ENCODE measurements around the gene LIN7A. TPM values are rescaled to one million over a fixed set of nuclear protein-coding genes. Genes with fewer than 3 reads are reported as not detected.
"Not testable (repeated sequence)": the region's sequence is repeated elsewhere in the genome, so short reads cannot be mapped to it uniquely, and the experiment has no call there.

LIN7A gene
- total RNA-seq, 1 experiment from 2014 or later: 10.0 TPM

DNA sequence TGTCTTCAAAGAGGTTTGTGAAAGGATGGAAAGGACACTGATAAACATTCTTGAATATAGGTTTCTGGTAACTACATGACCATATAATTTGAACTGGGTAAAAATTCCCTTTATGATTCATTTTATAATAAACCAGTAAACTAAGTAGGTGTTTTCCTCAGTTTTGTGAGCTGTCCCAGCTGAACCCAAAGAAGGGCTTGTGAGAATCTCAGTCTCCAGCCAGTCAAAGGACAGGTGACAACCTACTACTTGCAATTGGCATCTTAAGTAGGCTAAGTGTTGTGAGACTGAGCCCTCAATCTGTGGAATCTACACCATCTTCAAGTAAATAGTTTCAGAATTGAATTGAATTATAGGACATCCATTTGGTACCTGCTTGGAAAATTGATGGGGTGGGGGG is 145.9 kb downstream of the LIN7A start:
- H3K4me3 ChIP-seq (ENCODE audit: low read depth, low read length, poor library complexity, severe bottlenecking): no peak overlapping the region
- H3K27ac ChIP-seq (ENCODE audit: low read depth, low read length, poor library complexity, severe bottlenecking): no peak overlapping the region
- TF ChIP-seq, protein P1, sequence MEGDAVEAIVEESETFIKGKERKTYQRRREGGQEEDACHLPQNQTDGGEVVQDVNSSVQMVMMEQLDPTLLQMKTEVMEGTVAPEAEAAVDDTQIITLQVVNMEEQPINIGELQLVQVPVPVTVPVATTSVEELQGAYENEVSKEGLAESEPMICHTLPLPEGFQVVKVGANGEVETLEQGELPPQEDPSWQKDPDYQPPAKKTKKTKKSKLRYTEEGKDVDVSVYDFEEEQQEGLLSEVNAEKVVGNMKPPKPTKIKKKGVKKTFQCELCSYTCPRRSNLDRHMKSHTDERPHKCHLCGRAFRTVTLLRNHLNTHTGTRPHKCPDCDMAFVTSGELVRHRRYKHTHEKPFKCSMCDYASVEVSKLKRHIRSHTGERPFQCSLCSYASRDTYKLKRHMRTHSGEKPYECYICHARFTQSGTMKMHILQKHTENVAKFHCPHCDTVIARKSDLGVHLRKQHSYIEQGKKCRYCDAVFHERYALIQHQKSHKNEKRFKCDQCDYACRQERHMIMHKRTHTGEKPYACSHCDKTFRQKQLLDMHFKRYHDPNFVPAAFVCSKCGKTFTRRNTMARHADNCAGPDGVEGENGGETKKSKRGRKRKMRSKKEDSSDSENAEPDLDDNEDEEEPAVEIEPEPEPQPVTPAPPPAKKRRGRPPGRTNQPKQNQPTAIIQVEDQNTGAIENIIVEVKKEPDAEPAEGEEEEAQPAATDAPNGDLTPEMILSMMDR (conservative IDR thresholded peaks at IDR 0.05; ENCODE audit: low read depth, low read length): no peak
- TF ChIP-seq EZH2 (IDR thresholded peaks at IDR 0.05; ENCODE audit: borderline replicate concordance, low read depth, low read length, poor library complexity, severe bottlenecking): no peak
- H3K36me3 ChIP-seq (ENCODE audit: insufficient read depth, low read length, poor library complexity, severe bottlenecking): no peaks in the 10 kb centered on the region
- no peaks in the 10 kb centered on the region for H3K9me3 ChIP-seq (ENCODE audit: low read depth, low read length, poor library complexity, severe bottlenecking)
- intact Hi-C loops (cut with micrococcal nuclease; ENCODE audit: unreplicated experiment): no loop called here
- DNase-seq (ENCODE audit: low spot score): no peak
- BruUV-seq (replicated peaks): no TSS peak
- POLR2A ChIA-PET (ENCODE audit: low non-redundant PET): no interaction called here
- H3K4me1 ChIP-seq (ENCODE audit: insufficient read depth, low read length, poor library complexity, severe bottlenecking): peaks cover 15% of the 10 kb centered on the region
- CTCF ChIA-PET: no interaction called here
- H3K27me3 ChIP-seq (replicated peaks; ENCODE audit: insufficient read depth, low read depth, low read length, poor library complexity): no peaks in the 10 kb centered on the region

DNA sequence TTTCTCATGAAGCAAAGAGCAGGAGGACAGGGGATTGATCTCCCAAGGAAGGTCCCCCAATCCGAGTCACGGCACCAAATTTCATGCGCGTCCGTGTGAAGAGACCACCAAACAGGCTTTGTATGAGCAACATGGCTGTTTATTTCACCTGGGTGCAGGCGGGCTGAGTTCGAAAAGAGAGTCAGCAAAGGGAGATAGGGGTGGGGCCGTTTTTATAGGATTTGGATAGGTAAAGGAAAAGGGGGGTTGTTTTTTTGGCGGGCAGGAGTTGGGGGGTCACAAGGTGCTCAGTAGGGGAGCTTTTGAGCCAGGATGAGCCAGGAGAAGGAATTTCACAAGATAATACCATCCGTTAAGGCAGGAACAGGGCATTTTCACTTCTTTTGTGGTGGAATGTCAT is 149.3 kb downstream of the LIN7A start:
- intact Hi-C loops (cut with micrococcal nuclease; ENCODE audit: unreplicated experiment); H3K4me1 ChIP-seq (ENCODE audit: insufficient read depth, low read length, poor library complexity, severe bottlenecking); H3K36me3 ChIP-seq (ENCODE audit: insufficient read depth, low read length, poor library complexity, severe bottlenecking); POLR2A ChIA-PET (ENCODE audit: low non-redundant PET); H3K4me3 ChIP-seq (ENCODE audit: low read depth, low read length, poor library complexity, severe bottlenecking); CTCF ChIA-PET; H3K27me3 ChIP-seq (replicated peaks; ENCODE audit: insufficient read depth, low read depth, low read length, poor library complexity); H3K27ac ChIP-seq (ENCODE audit: low read depth, low read length, poor library complexity, severe bottlenecking); DNase-seq (ENCODE audit: low spot score); BruUV-seq (replicated peaks); H3K9me3 ChIP-seq (ENCODE audit: low read depth, low read length, poor library complexity, severe bottlenecking): not testable (repeated sequence)

DNA sequence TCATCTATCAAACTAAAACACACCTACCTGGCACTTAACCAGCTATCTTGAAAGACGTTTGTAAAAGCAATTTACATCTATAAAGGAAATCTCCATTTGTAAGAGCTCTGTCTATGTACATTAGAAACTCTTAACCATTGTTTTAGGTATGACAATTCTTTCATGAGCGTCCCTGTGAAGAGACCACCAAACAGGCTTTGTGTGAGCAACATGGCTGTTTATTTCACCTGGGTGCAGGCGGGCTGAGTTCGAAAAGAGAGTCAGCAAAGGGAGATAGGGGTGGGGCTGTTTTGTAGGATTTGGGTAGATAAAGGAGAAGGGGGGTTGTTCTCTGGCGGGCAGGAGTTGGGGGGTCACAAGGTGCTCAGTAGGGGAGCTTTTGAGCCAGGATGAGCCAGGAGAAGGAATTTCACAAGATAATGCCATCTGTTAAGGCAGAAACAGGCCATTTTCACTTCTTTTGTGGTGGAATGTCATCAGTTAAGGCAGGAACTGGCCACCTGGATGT is 154.7 kb downstream of the LIN7A start:
- H3K4me3 ChIP-seq (ENCODE audit: low read depth, low read length, poor library complexity, severe bottlenecking); BruUV-seq (replicated peaks); H3K36me3 ChIP-seq (ENCODE audit: insufficient read depth, low read length, poor library complexity, severe bottlenecking); intact Hi-C loops (cut with micrococcal nuclease; ENCODE audit: unreplicated experiment); DNase-seq (ENCODE audit: low spot score); H3K9me3 ChIP-seq (ENCODE audit: low read depth, low read length, poor library complexity, severe bottlenecking); H3K4me1 ChIP-seq (ENCODE audit: insufficient read depth, low read length, poor library complexity, severe bottlenecking); H3K27me3 ChIP-seq (replicated peaks; ENCODE audit: insufficient read depth, low read depth, low read length, poor library complexity); CTCF ChIA-PET; H3K27ac ChIP-seq (ENCODE audit: low read depth, low read length, poor library complexity, severe bottlenecking); POLR2A ChIA-PET (ENCODE audit: low non-redundant PET): not testable (repeated sequence)

DNA sequence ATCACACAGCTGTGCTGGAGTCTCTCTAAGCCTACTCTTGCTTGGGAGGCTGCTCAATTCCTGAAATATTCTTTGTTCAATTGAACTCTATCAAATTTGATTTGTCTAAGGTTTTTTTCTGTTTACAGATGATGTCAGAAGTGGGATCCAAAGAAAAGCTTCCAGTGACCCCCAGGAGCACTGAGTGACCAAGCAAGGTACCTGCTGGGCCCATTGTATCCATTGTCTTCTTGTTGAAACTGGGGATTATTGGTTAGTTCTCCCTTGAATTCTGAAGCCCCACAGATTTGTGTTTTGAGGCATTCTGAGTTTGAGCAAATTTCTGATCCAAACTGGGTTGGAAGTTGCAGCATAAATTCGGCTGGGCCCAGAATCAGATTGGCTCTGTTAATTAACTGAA is 156.4 kb downstream of the LIN7A start:
- intact Hi-C loops (cut with micrococcal nuclease; ENCODE audit: unreplicated experiment): no loop called here
- no peak for DNase-seq (ENCODE audit: low spot score)
- H3K9me3 ChIP-seq (ENCODE audit: low read depth, low read length, poor library complexity, severe bottlenecking): peaks cover 11% of the 10 kb centered on the region
- no peaks in the 10 kb centered on the region for H3K27me3 ChIP-seq (replicated peaks; ENCODE audit: insufficient read depth, low read depth, low read length, poor library complexity)
- CTCF ChIA-PET: no interaction called here
- POLR2A ChIA-PET (ENCODE audit: low non-redundant PET): no interaction called here
- BruUV-seq (replicated peaks): no TSS peak
- TF ChIP-seq, protein P1 (conservative IDR thresholded peaks at IDR 0.05; ENCODE audit: low read depth, low read length): no peak
- no peak for TF ChIP-seq EZH2 (IDR thresholded peaks at IDR 0.05; ENCODE audit: borderline replicate concordance, low read depth, low read length, poor library complexity, severe bottlenecking)
- H3K4me1 ChIP-seq (ENCODE audit: insufficient read depth, low read length, poor library complexity, severe bottlenecking): peaks cover 14% of the 10 kb centered on the region
- H3K27ac ChIP-seq (ENCODE audit: low read depth, low read length, poor library complexity, severe bottlenecking): no peak overlapping the region
- H3K36me3 ChIP-seq (ENCODE audit: insufficient read depth, low read length, poor library complexity, severe bottlenecking): no peaks in the 10 kb centered on the region
- no peak overlapping the region for H3K4me3 ChIP-seq (ENCODE audit: low read depth, low read length, poor library complexity, severe bottlenecking)
